GM21526 (cell line): Measurements from ENCODE around the gene FGD4.

Experiments used
- ATAC-seq: cut with Tn5 transposase; IDR thresholded peaks from one replicate; pipeline ENCODE4 v1.9.1; 2021; ENCODE audit warnings: moderate library complexity; ENCODE audit not compliant: unreplicated experiment, low FRiP score

The FGD4 gene

DNA sequence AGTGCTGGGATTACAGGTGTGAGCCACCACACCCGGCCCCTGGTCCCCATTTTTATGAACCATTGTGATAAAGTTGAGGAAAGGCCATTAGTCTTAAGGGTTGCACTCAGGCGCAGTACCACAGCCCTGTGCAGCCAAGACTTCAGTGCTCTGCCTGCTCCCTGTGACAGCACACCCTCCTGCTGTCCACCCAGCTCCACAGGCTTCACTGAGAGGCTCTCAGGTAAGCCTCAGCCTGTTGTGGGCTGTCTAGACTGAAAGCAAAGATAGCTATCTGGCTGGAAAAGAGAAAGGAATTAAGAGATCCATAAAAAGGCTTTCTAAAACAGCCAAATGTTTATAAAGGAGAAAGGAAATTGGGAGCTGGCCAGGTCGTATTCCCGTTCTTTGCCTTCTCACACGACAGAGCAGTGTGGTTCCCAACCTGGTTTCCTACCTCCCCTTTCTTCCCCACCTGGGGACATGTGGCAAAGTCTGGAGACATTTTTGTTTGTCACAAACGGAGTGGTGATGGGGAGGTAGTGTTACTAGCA is 260.6 kb downstream of the FGD4 start:
- ATAC-seq: no peak

DNA sequence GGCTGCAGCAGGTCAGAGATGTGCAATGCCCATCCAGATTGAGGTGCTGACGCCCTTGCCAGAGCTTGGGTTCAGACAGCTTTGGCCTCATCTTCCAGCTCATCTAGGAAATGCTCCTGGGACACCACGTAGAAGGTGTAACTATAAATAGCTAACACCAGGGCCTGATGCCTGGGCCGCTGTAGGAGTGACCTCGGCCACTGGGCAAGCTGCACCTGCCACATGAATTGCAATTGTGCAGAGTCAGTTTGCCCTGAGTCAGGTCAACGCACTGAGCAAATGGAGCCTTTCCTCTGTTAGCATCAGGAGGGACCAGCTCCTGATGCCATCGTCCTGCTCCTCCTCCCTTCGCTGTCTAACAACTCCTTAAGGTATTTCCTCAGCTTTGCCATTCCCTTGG is 262.3 kb downstream of the FGD4 start:
- no peak for ATAC-seq

GRCh38 chr12:32662665-32663064 is 263.3 kb downstream of the FGD4 start:
- no peak for ATAC-seq

DNA sequence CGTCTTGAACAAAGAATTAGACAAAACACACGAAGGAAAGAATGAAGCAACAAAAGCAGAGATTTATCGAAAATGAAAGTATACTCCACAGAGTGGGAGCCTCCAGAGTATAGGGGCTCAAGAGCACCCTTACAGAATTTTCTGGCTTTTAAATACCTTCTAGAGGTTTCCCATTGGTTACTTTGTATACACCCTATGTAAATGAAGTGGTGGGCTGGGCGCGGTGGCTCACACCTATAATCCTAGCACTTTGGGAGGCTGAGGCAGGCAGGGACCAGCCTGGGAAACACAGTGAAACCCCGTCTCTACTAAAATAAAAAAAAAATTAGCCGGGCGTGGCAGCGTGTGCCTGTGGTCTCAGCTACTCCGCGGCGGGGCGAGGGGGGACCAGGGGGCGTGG is 266.7 kb downstream of the FGD4 start:
- no peak for ATAC-seq

GRCh38 chr12:32669584-32669983 is 270.2 kb downstream of the FGD4 start:
- no peak for ATAC-seq

DNA sequence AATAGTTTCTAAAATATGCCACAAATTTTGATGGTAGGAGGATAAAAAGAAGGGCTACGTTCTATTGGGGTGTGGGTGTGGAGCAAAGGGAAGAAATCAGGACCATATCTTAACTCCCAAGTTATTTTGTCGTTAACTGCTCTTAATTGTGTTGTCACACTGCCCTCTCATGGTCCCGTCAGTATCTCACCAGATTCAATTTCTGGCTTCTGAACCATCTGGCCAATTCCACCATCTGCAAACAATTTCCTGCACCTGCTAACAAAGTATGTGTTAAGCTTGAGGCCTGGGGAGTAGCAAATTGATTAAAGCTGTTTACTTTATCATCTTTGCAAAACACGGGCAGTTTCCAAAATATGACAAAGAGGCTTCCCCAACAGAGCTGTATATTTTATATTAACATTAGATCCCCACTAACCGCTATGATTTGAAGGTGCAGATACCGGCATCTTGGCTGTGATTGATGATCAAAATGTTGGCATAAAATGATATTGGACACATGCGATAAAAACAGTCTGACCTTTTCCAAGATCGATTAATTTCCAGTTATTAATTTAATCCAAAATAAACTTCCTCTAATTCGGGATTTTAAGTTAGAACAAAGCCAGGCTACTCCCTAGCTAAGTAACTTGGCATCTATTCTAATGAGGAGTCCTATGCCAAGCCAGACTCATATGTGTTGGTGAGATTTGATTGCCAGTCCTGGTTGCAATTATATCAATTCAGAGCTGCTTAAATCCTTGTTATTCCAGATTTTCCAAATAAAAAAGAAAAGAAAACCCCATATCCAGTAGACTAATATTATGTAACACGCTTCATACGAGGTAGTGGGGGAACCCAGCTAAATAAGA is 272.8 kb downstream of the FGD4 start:
- ATAC-seq: no peak

DNA sequence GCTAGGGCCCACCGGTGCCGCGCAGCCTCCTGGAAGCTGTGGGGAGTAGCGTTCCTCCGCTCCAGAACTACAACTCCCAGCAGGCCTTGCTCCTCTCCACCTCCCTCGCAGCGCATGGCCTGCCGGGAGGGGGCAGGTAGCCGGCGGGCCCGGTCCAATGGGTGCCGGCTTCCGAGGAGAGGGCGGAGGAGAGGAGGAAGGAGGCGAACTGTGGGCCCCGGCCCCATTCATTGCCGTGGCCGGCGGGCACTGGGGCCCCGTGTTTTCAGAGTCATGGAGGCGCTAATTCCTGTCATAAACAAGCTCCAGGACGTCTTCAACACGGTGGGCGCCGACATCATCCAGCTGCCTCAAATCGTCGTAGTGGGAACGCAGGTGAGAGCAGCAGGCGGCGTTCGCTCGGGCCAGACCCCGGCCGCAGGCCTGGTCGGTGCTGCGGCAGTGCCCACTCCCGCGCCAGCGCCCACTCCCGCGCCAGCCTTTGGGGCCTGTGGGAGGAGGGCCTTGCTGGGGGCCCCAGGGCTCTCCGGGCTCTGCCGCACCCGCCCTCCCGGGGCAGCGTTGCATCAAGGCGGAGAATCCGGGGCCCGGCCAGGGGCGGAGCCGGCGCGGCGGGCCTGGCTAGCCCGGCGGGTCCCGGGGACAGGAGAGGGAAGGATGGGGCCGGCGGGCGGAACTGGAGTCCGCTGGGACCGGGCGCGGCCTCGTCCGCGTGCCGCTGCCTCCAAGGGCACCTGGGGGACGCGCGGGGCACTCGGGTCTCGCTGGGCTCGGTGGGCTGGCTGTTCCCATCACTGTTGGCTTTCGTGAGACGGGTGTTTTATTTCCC is 279.9 kb downstream of the FGD4 start, which contains the start of gene DNM1L:
DNM1L (plus strand) TSS at position 211 of the 829 bp plus-strand sequence; CDS start at position 274, 63 bp downstream.
- peak; percentile 94 for ATAC-seq

DNA sequence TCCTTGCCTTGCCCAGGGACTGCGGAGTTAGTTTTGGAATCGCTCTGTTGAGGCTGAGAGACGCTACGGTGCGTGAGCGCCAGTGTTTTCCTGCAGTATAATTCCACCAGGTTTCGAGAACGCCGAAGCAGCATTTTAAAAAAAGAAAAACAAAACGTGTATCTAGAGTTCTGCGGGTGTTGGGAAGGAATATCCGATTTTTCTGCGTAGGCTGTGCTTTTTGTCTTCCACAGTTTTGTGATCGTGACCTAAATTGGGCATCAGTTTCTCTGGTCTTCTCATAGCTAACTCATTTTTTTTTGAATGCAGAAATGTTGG is 280.5 kb downstream of the FGD4 start:
- no peak for ATAC-seq

- ATAC-seq: no peak
Observed at GRCh38 chr12:32680787-32681186, 281.4 kb downstream of the FGD4 start.

DNA sequence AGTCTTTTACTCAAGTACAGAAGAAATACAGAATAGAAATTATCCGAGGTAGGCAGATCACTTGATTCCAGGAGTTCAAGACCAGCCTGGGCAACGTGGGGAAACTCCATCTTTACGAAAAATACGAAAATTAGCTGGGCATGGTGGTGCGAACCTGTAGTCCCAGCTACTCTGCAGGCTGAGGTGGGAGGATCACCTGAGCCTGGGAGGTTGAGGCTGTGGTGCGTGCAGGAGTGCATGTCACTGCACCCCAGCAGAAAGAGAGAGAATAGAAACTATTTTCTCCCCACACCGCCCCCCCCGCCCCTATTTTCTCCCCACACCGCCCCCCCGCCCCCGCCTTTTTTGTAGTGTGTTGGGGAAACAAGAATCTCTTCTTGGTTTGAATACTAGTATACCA is 281.9 kb downstream of the FGD4 start:
- ATAC-seq: no peak

DNA sequence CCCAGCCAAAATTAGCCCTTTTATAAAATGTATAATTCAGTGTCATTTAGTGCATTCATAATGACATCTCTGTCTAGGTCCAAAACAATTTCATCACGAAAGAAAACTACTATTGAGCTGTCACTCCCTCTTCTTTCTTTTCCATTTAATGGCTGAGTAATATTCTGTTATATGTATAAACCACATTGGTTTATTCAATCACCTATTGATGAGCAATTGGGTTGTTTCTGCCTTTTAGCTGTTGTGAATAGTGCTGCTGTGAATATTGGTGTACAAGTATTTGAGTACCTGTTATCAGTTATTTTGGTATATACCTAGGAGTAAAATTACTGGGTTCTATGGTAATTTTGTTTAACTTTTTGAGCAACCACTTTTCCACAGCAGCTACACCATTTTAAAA is 287.0 kb downstream of the FGD4 start:
- ATAC-seq: no peak

GRCh38 chr12:32688786-32689185 is 289.4 kb downstream of the FGD4 start:
- no peak for ATAC-seq

DNA sequence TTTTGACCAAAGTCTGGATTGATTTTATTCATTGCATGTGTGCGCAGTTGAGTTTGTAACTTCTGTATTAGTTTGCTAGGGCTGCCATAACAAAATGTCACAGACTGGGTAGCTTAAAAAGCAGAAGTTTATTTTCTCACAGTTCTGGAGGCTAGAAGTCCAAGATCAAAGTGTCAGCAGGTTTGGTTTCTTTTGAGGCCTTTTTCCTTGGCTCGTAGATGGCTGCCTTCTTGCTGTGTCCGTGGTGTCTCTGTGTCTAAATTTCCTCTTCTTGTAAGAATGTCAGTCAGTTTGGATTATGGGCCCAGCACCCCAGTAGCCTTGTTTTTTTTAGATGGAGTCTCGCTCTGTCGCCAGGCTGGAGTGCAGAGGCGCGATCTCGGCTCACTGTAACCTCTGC is 291.6 kb downstream of the FGD4 start:
- ATAC-seq: no peak

GRCh38 chr12:32692358-32692757 is 293.0 kb downstream of the FGD4 start:
- ATAC-seq: no peak

- ATAC-seq: no peak
Observed at GRCh38 chr12:32693036-32693435, 293.7 kb downstream of the FGD4 start.
